ENCODE data around the gene LCN1.

LCN1 gene

DNA sequence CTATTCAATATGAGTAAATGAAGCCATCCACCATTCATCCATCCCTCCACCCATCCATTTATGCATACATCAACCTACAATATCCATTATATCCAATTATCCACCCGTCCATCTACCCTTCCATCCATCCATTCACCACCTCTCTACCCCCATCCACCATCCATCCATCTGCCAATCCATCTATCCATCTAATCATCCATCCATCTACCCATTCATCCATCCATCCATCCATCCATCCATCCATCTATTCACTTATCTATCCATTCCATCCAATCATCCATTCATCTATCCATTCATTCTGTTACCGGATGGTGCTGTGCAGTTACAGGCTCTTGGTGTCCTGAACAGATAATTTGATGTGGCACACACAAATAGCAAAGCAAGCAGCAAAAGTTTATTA, 51.0 kb downstream of the LCN1 start:
- Histone ChIP-seq H3K27me3 (ENCODE audit: low read depth, low read length) (no peaks in the 10 kb centered on the region), H3K9me3 (ENCODE audit: control insufficient read depth in 1 of 2, low read length in 2 of 2) (peaks cover 0 to 10% of the 10 kb centered on the region in 2 donors), H3K27ac (ENCODE audit: low read length) (no peak overlapping the region), H3K4me1 (ENCODE audit: control insufficient read depth in 1 of 2, insufficient read depth in 2 of 2, low read length in 2 of 2) (no peaks in the 10 kb centered on the region), H3K4me3 (ENCODE audit: low read depth in 1 of 2, low read length in 2 of 2) (no peak overlapping the region), H3K36me3 (ENCODE audit: control insufficient read depth in 1 of 2, insufficient read depth in 2 of 2, low read length in 2 of 2) (no peaks in the 10 kb centered on the region)

- H3K4me1 ChIP-seq (ENCODE audit: control insufficient read depth in 1 of 2, insufficient read depth in 2 of 2, low read length in 2 of 2): no peaks in the 10 kb centered on the region
- H3K36me3 ChIP-seq (ENCODE audit: control insufficient read depth in 1 of 2, insufficient read depth in 2 of 2, low read length in 2 of 2): no peaks in the 10 kb centered on the region
- H3K27me3 ChIP-seq (ENCODE audit: low read depth, low read length): no peaks in the 10 kb centered on the region
- H3K27ac ChIP-seq (ENCODE audit: low read length): no peak overlapping the region
- H3K4me3 ChIP-seq (ENCODE audit: low read depth in 1 of 2, low read length in 2 of 2): no peak overlapping the region
- peaks cover 0 to 10% of the 10 kb centered on the region in 2 donors for H3K9me3 ChIP-seq (ENCODE audit: control insufficient read depth in 1 of 2, low read length in 2 of 2)
These were observed 51.9 kb downstream of the LCN1 start for GRCh38 chr9:135573124-135573523.

DNA sequence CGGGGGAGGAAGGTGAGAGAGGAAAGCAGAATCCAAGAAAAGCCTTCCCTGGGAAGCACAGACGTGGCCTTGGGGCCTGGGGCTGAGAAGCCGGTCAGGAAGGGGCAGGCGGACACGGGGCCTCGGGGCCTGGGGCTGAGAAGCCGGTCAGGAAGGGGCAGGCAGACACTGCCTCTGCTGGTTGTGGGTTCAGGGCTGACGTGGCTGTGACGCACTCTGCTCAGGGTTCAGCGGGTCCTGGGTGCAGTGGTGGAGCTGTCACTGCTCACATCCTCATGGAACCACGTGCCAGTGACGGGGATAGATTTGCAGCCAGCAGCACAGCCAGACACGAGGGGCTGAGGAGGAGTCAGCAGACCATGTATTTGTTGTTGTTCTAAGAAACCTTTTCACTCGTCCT, 53.1 kb downstream of the LCN1 start:
- no peaks in the 10 kb centered on the region for H3K27me3 ChIP-seq (ENCODE audit: low read depth, low read length)

GRCh38 chr9:135574943-135575342, 53.7 kb downstream of the LCN1 start:
- no peaks in the 10 kb centered on the region for H3K36me3 ChIP-seq (ENCODE audit: control insufficient read depth in 1 of 2, insufficient read depth in 2 of 2, low read length in 2 of 2)
- no peak overlapping the region for H3K27ac ChIP-seq (ENCODE audit: low read length)
- H3K4me1 ChIP-seq (ENCODE audit: control insufficient read depth in 1 of 2, insufficient read depth in 2 of 2, low read length in 2 of 2): no peaks in the 10 kb centered on the region
- no peak overlapping the region for H3K4me3 ChIP-seq (ENCODE audit: low read depth in 1 of 2, low read length in 2 of 2)
- no peaks in the 10 kb centered on the region for H3K27me3 ChIP-seq (ENCODE audit: low read depth, low read length)
- no peaks in the 10 kb centered on the region for H3K9me3 ChIP-seq (ENCODE audit: control insufficient read depth in 1 of 2, low read length in 2 of 2)

More for the DNA sequence above, 53.1 kb downstream of the LCN1 start:
- H3K36me3 ChIP-seq (ENCODE audit: control insufficient read depth in 1 of 2, insufficient read depth in 2 of 2, low read length in 2 of 2): no peaks in the 10 kb centered on the region
- H3K4me3 ChIP-seq (ENCODE audit: low read depth in 1 of 2, low read length in 2 of 2): no peak overlapping the region
- peaks cover 0 to 3% of the 10 kb centered on the region in 2 donors for H3K9me3 ChIP-seq (ENCODE audit: control insufficient read depth in 1 of 2, low read length in 2 of 2)
- H3K4me1 ChIP-seq (ENCODE audit: control insufficient read depth in 1 of 2, insufficient read depth in 2 of 2, low read length in 2 of 2): no peaks in the 10 kb centered on the region
- H3K27ac ChIP-seq (ENCODE audit: low read length): no peak overlapping the region
